Stimulated activated CD8-positive, alpha-beta memory T cell treated with anti-CD3 and anti-CD28 coated beads, Interleukin-4, amount 100 ng/mL, for 24 hours (primary cell): ENCODE measurements around the gene PRICKLE1.

Experiments used
- DNase-seq: peaks from one replicate; pipeline ENCODE4 v3.0.0-alpha.2; 2020; ENCODE audit warnings: low read depth

PRICKLE1 gene

DNA sequence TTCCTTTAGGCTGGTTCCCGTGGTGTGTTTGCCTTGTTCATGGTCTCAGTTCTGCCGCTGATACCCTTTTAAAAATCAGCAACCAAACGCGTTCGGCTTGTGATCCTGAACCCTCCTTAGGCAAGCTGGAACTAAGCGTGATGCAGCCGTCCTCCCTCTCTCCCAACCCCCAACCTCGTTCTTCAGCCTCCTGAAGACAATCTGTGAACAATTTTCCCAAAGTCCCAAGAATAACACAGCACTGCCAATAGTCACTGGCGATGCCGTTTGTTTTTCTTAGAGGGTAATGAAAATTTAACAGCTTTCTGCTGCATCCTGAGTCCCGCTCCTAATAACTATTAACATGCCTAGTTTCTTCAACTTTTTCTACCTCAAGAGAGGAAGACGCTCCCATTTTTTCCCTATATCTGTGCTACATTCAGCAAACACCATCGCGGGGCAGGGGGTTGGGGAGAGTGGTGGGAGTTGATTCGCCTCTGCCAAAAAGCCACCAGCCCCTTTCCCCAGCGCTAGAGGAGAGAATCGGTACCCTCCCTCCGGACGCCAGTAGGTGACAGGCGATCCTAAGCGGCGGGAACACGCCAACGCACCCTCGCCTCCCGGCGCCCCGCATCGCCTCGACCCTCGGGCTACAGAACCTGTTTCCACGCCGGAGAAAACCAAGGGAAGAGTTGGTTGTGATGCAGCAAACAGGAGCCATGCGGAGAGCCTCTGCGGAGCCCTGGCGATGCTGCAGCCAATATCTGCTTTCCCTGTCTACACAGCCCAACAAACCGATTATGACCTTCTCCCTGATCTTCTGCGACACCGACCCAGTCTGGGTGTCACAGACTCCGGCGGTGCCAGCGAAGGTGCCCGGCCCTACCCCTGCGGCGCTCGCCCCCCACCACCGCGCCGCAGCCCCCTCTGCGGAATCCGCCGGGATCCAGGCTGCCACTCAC lies 752 bp downstream of the PRICKLE1 start:
- no peak for DNase-seq

GRCh38 chr12:42587601-42588523 lies 1.7 kb downstream of the PRICKLE1 start:
- DNase-seq: no peak

- DNase-seq: no peak
Observed at GRCh38 chr12:42586268-42586667, 3.3 kb downstream of the PRICKLE1 start.

DNA sequence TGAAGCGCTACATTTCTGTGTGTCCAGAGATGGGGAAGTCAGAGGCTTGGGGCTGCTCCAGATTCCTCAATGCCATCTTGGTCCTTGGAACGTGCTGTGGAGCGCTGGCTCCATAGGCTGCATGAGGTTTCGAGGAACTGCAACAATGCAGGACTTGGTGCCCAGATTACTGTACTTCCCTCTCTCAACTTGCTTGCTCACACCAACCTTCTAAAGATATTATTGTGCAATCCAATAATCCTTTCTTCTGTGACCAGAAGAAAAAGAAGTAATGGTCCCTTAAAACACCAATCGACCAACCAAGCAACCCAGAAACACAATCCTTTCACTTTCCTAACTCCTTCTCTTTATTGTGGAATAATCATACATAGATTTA lies 3.7 kb downstream of the PRICKLE1 start:
- no peak for DNase-seq

DNA sequence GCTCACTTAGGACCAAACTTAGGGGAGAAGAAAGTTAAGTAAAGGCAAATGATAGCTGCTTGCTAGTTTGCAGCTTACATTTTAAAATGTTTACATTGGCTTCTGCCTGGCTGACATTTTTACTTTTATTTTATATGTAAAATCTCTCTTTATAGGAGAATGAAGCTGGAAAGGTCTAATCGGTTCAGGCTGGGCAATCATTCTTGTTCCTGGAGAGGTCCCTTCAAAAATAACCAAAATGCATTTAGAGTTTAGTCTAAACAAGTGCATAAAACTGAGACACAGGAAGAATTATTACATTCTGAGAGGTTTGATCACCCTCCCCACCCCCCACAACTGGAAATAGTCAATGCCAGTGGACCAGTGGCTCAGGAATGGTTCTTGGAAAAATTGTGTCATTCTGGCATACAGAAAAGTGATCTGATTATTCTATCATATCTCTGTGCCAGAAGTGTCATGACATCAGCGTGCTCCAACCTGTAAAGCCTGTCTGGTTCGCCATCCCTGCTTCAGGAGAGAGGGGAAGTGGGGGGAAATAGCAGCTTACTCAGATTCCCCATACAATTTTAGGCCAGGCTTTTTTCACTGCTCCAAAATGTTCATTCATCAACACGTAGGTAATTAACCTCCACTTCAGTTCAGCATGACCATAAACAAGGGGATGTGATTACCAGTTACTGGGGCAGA lies 4.2 kb downstream of the PRICKLE1 start:
- DNase-seq: no peak

GRCh38 chr12:42584651-42585111 lies 4.9 kb downstream of the PRICKLE1 start:
- no peak for DNase-seq

DNA sequence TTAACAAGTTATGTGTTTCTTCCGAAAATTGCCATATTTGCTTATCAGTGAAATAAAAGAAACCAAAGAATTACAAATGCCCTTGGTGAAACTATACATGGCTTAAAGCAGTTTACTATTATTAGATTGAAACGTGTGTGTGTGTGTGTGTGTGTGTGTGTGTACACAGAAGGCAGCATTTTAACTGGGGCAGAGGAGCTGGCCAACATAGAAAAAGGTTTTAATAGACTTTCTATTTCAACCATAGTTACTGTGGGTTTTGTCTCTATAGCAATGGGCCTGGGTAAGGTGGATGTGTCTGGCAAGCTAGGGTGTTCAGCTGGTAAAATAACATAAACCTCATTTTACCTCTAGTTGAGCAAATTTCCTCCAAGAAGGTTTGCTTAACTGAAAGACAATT lies 6.5 kb downstream of the PRICKLE1 start:
- no peak for DNase-seq

GRCh38 chr12:42582498-42582897 lies 7.0 kb downstream of the PRICKLE1 start:
- no peak for DNase-seq

- DNase-seq: no peak
Observed at GRCh38 chr12:42582050-42582449, 7.5 kb downstream of the PRICKLE1 start.

DNA sequence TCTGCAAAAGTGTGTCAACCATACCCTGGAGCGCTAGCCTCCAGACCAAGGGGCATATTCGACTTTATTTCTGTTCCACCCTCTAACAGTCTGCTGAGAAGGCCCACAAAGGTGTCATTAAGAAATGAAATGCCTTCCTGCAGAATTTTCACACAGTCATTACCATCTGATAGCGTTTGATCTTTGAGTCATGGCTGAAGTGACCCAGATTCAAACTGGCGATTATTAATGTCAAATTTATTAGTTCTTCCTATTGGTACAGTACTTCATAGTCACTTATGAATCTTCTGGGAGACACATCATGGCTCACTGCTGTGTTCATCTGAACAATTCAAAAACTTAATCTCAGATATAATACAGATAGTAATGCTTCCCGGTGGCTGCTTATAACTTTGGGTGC lies 13.2 kb downstream of the PRICKLE1 start:
- no peak for DNase-seq

DNA sequence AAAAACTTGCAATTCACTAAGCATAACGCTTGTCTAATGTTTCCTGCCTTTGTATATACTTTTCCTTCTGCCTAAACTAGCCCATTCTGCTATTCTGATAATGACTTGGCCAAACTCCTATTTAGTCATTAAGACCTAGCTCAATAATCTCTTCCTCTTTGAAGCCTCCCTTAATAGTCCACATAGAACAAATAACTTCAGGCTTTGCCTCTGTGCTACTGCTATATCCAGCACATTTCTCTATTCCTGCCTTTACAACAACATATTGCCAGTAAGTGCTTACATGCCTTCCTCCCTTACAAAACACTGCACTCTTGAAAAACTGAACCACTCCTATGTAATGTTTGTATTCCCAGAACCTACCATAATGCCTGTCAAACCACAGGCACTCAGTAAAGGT lies 13.8 kb downstream of the PRICKLE1 start:
- DNase-seq: no peak

DNA sequence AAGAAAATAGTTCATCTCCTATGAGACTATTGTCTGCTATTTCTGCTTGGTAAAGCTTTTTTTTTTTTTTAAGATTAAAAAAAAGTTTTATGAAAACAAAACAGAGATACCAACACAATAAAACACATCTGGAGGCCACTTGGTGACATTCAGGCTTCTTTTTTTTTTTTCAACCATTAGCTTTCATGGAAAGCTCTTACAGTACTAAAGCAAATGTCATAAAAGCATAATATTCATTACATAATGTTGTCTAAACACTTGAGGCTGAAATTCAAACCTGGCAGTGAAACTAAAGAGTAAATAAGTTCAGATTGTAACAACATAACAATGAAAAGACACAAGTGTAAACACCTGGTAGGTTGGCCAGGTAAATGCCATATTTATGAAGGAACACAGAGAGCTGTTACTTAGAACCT lies 14.7 kb downstream of the PRICKLE1 start:
- no peak for DNase-seq

DNA sequence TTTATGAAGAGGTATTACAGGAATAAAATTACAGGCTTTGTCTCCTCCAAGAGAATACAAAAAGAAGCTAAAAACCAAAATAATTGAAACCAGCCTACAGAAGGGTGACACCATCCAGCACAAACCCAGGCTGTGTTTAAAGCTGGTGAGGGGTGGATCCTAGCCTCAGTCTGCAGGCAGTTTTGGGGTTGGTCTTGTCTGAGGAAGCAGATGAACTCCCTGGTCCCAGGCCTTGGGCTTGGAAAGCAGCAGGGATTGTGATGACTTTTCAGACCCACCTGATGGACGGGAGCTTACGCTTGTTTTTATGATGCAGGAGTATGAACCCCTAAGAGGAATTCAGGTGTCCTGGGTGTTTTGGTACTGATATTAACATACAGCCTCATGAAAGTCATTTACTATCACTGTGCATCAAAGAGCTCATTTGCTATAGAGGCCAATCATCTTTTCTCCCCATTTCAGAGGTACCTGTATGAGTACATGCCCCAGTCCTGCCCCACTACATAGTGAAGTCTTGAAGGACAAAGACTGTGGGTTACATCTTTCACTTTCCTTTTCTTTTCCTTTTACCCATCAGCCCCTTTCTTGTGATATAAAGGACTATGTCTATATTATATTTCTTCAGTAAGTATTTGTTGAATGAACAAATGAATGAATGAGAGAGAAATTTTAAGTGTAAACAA lies 18.1 kb downstream of the PRICKLE1 start:
- DNase-seq: no peak

DNA sequence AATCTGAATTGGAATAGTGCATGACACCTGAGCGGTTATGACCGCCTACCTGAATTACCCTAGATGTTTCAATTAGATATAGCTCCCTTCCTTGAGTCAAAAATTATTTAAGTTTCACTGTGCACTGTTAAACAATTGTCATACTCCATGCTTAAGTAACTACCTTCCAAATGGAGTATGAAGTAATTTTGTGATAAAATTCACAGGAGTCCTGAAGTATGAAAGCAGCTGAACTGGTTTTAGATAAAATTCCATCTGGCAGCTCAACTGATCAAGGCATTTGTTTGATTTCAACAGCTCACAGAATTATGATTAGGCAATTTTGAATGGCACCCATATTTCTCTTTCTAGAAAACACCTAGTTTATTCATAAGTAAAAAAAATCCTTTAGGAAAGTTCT lies 19.5 kb downstream of the PRICKLE1 start:
- DNase-seq: no peak

DNA sequence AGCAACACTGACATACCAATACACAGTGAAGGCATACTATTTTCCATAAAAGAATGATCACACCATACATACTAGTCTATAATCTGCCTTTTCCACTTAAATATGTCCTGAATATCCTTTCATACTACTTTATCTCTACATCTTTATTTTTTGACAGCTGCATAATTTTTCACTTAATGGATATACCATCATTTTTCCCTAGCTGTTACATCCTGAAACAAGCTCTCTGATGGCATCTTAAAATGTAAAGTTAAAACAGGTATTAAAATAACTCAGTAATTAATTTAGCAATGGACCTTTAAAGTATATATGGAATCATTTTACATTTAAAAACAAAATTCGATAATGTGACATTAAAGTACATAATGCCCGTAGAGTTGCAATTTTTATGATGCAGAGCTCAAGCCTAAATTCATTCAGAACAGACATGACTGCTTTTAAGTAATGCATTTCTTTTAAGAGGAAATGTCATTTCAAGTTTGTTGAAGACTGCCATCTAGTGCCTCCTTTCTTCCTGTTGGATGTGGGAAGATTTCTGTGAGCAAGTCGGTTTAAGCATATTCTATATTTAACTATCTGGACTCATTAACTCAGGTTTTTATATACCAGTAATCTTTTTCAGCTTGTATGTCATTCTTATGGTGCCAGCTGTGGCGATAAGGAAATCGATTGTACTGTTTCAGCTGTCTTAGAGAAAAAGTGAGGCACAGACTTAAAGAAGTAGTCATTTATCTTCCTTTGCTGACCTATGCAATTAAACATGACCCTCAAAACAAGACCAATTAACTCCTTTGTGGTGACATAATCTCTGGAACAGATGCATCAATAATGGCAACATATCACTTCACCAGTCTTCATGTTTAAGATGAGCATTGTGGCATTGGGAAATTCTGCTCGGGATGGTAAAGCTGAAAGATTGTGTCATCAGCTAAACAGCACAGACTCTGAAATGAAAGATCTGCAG lies 20.3 kb downstream of the PRICKLE1 start:
- no peak for DNase-seq

DNA sequence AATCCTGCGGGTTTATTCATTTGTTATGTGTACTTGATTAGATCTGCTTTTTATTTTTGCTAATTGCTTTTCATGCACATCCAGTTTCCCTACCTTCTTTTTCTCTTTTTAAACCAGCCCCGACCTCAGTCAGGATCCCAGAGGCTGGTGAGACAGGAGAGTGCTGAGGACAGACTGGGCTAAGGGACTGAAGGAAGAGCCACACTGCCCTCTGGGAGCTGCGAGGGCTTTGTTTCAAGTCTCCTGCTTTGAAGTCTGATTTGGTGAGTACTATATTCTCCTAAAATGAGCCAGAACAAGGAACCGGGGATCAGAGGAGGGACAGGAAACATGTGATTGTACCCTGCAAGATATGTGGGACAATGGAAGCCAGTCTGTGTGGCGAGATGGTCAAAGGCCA lies 23.9 kb downstream of the PRICKLE1 start:
- no peak for DNase-seq

DNA sequence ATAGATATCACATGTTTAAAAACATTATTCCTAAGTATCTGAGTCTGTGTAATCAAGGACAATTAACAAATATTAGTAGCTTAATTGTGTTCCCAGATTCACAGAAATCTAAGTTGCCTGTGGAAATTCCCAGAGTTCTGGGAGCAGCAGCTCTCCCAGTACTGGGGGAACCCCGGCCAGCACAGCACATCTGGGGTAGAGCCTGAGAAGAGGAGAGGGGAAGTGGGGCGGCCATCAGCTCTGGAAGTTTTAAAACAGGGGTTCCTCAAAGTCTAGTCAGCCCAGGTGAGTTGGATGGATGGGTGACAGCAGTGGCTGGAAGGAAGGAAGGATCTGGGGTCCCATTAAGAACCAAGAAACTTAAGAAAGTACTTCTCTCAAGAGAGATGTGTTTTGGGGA lies 24.6 kb downstream of the PRICKLE1 start:
- no peak for DNase-seq

DNA sequence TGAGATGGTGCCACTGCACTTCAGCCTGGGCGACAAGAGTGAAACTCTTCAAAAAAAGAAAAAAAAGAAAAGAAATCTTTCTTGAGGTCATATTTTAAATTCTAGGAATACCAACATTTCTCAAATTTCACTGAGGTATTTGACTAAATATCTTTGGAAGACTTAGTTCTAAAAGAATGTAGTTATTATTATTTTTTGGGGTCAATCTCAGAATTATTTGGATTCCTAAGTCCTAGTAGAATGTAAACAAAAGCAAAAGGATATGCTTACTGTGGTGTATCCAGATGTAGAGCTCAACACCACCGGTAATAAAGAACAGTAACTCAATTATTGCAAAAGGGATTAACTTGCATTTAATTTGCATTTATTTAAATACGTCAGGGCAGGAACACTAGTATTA lies 25.0 kb downstream of the PRICKLE1 start:
- DNase-seq: no peak

DNA sequence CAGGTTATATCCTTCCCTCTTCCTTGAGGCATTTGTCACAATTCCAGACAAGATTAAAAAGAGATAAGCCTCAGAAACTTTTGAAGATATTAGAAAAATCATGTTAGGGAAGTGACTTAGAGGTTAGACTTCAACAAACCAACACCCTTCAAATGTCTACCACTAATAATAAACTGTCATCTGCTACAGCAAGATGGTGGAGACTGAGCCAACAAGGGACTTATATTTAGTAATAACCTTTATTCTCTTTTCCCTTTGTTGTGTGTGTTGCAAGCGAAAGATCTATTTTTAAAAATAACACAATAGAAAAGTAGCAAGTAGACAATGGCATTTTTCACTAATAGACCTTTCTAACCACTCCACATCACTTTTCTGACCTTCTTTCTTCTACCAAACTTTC lies 28.6 kb downstream of the PRICKLE1 start:
- no peak for DNase-seq

DNA sequence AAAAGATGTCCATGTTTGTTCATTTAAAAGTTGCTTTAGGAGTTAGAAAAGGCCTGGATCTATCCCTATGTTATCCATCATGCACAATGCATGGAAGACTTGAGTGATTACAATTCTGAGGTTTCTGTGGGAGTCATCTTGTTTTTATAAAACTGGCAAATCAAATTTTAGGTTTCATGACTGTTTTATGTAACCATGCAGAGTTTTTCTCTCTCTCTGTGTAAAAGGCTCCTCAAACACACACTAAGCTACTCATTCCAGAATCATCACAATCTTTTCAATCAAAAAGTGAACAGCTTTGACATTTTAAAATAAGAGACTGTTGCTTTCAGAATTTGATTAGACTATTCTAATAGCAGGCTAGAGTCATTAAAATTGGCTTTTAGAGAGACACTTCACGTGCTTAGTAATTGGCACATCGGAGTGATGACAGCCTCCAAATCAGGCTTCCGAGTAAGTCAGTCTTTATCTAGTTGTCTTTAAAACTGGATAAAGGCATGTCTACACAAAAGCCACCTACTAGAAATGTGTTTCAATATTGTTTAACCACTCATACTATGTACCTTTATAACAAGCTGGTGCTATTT lies 31.9 kb downstream of the PRICKLE1 start:
- DNase-seq: no peak
